Activated CD8-positive, alpha-beta T cell treated with anti-CD3 and anti-CD28 coated beads, Interleukin-2, amount 10 ng/mL, durations not matched to agents 7 days and 5 days (primary cell): ENCODE results near the gene PDE6A. TPM values are rescaled to one million over a fixed set of nuclear protein-coding genes. Genes with fewer than 3 reads are reported as not detected.

Experiments used
- ATAC-seq: fragments of 150-1000 bp; cut with Tn5 transposase; one replicate; pipeline ENCODE4 v1.10.0; 2021; ENCODE audit warnings: moderate library complexity
- CTCF ChIA-PET: fragments of 350-600 bp; sonication (Branson Sonifier 250); formaldehyde crosslinking; loops from one replicate; lab custom pipeline; 2021; ENCODE audit warnings: antibody characterized with exemption; lab: Charles Lee
- POLR2A ChIA-PET: fragments of 350-600 bp; sonication (Branson Sonifier 250); formaldehyde crosslinking; loops from one replicate; lab custom pipeline; 2021; ENCODE audit warnings: antibody characterized with exemption; lab: Charles Lee
- DNase-seq: peaks from one replicate; pipeline ENCODE4 v3.0.0-alpha.2; 2020
- H3K27ac Mint-ChIP-seq: one replicate; pipeline ENCODE4 v1.8.0; 2021; ENCODE audit warnings: mild to moderate bottlenecking, mixed read lengths
- H3K27me3 Mint-ChIP-seq: one replicate; pipeline ENCODE4 v1.8.0; 2021; ENCODE audit warnings: low read depth, mixed read lengths
- H3K36me3 Mint-ChIP-seq: one replicate; pipeline ENCODE4 v1.8.0; 2021; ENCODE audit warnings: low read depth, mixed read lengths
- H3K4me1 Mint-ChIP-seq: one replicate; pipeline ENCODE4 v1.8.0; 2021; ENCODE audit warnings: low read depth, mixed read lengths
- H3K4me3 Mint-ChIP-seq: one replicate; pipeline ENCODE4 v1.8.0; 2021; ENCODE audit warnings: mild to moderate bottlenecking, mixed read lengths
- H3K9me3 Mint-ChIP-seq: one replicate; pipeline ENCODE4 v1.8.0; 2022; ENCODE audit warnings: mixed read lengths; ENCODE audit not compliant: insufficient read depth
- total RNA-seq, 2 experiments: library from RNA; stranded (reverse); gene quantifications; one replicate each; pipeline ENCODE4 v1.2.3, GENCODE V29; 2021

Gene PDE6A
- total RNA-seq, 2 experiments from 2014 or later, result not detected

DNA sequence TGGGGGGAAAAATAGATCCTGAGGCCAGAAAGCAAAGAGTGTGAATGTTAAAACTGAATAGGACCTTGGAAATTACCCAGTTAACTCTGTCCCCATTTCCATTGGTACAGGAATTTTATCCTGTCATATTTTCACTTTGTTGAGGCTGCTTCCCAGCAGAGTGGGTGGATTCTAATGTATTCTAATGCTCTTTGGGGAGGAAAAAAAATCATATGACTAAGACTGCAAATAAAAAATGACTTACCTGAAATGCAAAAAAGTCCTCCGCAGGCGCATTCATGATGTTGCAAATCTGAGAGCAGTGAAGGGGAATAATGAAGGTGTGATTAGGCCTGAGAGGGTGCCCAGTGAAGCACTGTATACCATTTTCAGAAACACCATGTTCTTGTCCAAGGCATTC lies 41.2 kb downstream of the PDE6A start:
- H3K4me1 Mint-ChIP-seq, result peaks cover 15% of the 10 kb centered on the region
- no peaks in the 10 kb centered on the region for H3K9me3 Mint-ChIP-seq
- ChIA-PET POLR2A (no interaction called here), CTCF (no interaction called here)
- peaks cover 37% of the 10 kb centered on the region for H3K27me3 Mint-ChIP-seq
- H3K4me3 Mint-ChIP-seq, result no peak overlapping the region
- ATAC-seq, result no peak
- no peaks in the 10 kb centered on the region for H3K36me3 Mint-ChIP-seq
- no peak for DNase-seq
- H3K27ac Mint-ChIP-seq, result no peak overlapping the region

DNA sequence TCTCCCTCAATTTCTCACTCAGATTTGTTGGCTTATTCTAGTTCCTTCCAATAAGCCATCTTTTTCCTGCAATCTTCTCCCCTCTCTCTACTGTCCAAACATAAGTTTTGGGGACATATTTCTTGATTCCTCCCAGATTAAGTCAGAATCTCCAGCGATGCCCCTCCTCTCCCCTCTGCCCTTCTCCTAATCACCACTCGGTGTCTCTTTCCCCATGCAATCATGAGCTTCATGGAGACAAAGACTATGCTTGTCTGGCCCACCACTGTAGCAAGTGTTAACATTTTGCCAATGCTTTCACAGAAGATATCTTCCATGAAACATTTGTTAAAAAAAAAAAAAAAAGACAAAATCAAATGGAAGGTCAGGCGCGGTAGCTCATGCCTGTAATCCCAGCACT lies 42.4 kb downstream of the PDE6A start:
- Mint-ChIP-seq H3K9me3 (no peaks in the 10 kb centered on the region), H3K27me3 (peaks cover 36% of the 10 kb centered on the region), H3K36me3 (no peaks in the 10 kb centered on the region), H3K4me1 (peaks cover 15% of the 10 kb centered on the region), H3K4me3 (no peak overlapping the region), H3K27ac (no peak overlapping the region)
- ATAC-seq, result no peak
- DNase-seq, result no peak
- ChIA-PET CTCF (interaction anchor here (0.9 to 1.2 kb wide), 2 partner anchors 60 to 64 kb away, joined by 3 to 5 read pairs; no protein-coding TSS in a partner anchor), POLR2A (no interaction called here)

DNA sequence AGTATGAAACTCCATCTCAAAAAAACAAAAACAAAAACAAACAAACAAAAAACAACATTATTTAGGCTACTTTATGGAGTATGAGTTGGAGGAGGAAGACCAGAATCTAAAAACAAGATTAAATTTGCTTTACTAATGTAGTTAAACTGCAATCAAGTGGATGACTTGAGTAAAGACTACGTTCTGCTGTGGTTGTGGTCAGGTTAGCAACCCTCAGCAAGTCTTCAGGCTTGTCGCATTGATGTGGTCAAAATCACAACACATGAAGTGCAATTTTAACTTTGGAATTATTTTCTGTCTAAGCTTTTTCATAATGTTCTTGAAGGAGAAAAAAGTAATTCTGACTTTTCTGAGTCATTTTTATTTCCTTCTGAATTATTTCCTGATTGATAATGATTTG lies 43.1 kb downstream of the PDE6A start:
- Mint-ChIP-seq H3K27ac (no peak overlapping the region), H3K4me3 (no peak overlapping the region), H3K9me3 (no peaks in the 10 kb centered on the region), H3K36me3 (no peaks in the 10 kb centered on the region), H3K27me3 (peaks cover 34% of the 10 kb centered on the region), H3K4me1 (peaks cover 15% of the 10 kb centered on the region)
- ChIA-PET CTCF (interaction anchor here (1.2 kb wide), 1 partner anchor 61 kb away, joined by 5 read pairs; no protein-coding TSS in a partner anchor), POLR2A (no interaction called here)
- ATAC-seq (no peak), DNase-seq (peak; percentile 43)

DNA sequence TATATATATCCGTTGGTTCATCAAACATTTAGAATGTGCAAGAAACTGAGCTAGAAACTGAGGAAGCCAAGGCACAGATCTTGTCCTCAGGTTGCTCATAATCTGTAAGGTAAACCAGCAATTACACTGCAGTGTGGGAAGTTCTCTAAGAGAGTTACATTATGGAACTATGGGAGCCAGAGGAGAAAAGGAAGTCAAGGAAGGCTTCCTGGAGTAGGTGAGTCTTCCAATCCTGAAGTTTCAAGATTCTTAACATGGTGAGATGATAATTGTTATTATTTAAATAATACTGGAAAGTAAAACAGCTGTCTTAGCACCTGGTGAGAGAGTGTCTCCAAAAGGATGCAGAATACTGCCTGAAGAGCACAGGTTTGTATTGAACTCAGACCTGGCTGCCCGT lies 44.2 kb downstream of the PDE6A start:
- no peak overlapping the region for H3K4me3 Mint-ChIP-seq
- DNase-seq (no peak), ATAC-seq (no peak)
- no peak overlapping the region for H3K27ac Mint-ChIP-seq
- H3K27me3 Mint-ChIP-seq, result peaks cover 35% of the 10 kb centered on the region
- ChIA-PET CTCF (no interaction called here), POLR2A (no interaction called here)
- peaks cover 15% of the 10 kb centered on the region for H3K4me1 Mint-ChIP-seq
- H3K9me3 Mint-ChIP-seq, result no peaks in the 10 kb centered on the region
- H3K36me3 Mint-ChIP-seq, result no peaks in the 10 kb centered on the region

DNA sequence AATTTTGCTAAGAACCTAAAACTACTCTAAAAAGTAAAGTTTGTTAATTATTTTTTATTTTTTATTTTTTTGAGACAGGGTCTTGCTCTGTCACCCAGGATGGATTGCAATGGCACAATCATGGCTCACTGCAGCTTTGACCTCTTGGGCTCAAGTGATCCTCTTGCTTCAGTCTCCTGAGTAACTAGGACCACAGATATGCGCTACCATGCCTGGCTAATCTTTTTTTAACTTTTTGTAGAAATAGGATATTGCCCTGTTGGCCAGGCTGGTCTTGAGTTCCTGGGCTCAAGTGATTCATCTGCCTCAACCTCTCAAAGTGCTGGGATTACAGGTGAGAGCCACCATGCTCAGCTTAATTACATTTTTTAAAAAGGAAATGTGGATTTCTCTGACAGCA lies 45.8 kb downstream of the PDE6A start:
- Mint-ChIP-seq H3K27me3 (peaks cover 28% of the 10 kb centered on the region), H3K27ac (no peak overlapping the region), H3K4me3 (no peak overlapping the region), H3K4me1 (peaks cover 10% of the 10 kb centered on the region), H3K9me3 (no peaks in the 10 kb centered on the region), H3K36me3 (no peaks in the 10 kb centered on the region)
- ChIA-PET CTCF (no interaction called here), POLR2A (no interaction called here)
- DNase-seq (no peak), ATAC-seq (no peak)

DNA sequence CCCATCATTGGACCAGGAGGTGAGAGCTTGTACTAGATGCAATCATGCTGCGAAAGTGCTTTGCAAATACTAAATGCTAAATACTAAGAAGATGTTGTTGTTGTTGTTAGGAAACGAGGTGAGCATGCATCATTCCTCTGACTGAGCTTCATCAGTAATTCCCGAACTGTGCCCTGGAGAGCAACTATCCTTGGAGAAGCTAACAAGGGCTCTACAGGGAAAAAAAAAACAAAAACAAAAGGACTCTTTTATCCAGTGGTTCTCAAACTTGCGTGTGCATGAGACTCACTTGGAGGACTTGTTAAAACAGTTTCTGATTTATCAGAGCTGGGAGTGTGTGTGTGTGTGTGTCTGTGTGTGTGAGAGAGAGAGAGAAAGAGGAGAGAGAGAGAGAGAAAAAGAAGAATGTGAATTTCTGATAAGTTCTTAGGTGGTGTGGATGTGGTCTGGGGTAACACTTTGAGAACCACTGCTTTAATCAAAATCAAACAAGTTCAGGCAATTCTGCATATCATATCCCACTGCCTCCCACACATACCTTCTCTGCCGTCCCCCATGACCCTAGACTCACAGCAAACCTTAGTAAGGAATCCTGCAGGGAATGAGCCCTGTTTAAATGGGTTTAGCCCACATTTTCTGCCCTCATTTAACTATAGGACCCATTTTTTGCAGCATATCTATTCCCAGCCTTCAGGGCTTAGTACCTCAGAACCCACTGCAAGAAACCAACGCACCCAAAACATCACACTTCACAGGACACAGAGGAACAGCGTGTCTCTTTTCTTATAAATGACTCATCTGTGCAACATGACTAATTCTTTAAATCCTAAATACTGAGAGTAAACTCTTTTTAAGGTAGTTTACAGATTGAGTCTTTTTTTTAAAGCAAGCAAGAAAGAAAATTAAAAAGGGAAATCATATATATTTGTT lies 48.9 kb downstream of the PDE6A start:
- Mint-ChIP-seq H3K4me3 (no peak overlapping the region), H3K27ac (no peak overlapping the region), H3K36me3 (no peaks in the 10 kb centered on the region), H3K9me3 (no peaks in the 10 kb centered on the region), H3K27me3 (peaks cover 28% of the 10 kb centered on the region), H3K4me1 (no peaks in the 10 kb centered on the region)
- ChIA-PET POLR2A (no interaction called here), CTCF (interaction anchor here (1.3 kb wide), 1 partner anchor 43 kb away, joined by 3 read pairs; no protein-coding TSS in a partner anchor)
- DNase-seq, result no peak
- no peak for ATAC-seq

DNA sequence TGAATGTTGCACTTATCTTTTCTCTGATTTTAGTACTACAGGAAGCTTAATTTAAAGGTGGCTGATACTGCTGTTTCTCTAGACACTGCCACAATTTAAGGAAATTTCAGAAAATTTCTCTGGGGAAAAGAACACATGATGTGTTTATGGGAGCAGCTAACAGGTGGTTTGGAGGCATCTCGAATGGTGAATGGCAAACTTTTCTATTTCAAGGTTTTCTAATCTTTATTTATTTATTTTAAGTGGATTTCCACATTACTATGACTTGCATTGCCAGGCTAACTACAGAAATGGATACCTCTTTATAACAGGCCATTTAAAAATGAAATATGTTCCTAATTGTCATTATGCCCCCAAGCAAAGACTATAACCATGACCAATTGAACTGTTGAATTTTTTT lies 50.4 kb downstream of the PDE6A start:
- DNase-seq, result no peak
- H3K36me3 Mint-ChIP-seq, result no peaks in the 10 kb centered on the region
- H3K4me1 Mint-ChIP-seq, result no peaks in the 10 kb centered on the region
- no peak overlapping the region for H3K4me3 Mint-ChIP-seq
- no peaks in the 10 kb centered on the region for H3K9me3 Mint-ChIP-seq
- no peak for ATAC-seq
- ChIA-PET CTCF (interaction anchor here (0.6 to 1.8 kb wide), 5 partner anchors 32 to 1512 kb away, joined by 3 to 4 read pairs (median 3); partner anchors contain the start of gene SLC26A2), POLR2A (no interaction called here)
- peaks cover 21% of the 10 kb centered on the region for H3K27me3 Mint-ChIP-seq
- H3K27ac Mint-ChIP-seq, result no peak overlapping the region

DNA sequence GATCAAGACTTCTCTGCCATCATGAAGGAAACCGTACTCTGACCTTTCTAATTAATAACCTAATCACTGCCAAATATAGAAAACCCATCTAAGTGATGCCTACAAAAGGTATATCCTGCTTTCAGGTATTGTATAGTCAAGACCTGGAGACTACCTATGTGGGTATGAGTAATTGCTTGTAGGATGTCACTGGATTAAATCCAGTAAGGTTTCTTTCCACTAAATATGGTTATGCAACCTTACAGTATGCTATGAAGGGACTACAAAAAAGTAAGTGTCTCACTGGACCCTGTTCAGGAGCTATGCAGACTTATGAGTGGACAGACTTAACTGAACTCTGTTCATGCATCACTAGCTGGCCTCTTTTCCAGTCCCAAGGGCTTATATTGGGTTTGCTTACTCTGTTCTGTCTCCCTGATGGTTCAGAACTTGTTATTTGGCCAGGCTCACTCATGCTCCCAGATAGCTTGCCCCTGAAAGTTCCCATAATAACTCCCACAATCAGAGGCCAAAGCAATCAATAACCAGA lies 51.1 kb downstream of the PDE6A start:
- ATAC-seq, result no peak

DNA sequence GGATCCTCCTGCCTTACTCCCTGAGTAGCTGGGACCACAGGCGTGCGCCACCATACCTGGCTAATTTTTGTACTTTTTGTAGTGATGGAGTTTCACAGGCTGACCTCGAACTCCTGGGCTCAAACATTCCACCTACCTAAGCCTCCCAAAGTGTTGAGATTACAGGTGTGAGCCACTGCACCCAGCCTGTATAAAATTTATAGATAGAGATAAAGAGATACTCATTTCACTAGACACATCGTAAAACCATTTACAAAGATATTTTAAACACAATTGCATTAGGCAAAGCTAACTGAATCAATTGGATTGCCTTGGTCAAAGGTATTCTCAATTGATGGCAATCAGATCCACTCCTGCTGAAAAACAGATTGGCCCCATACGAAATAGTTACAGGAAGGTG lies 52.0 kb downstream of the PDE6A start:
- H3K27ac Mint-ChIP-seq, result no peak overlapping the region
- no peaks in the 10 kb centered on the region for H3K36me3 Mint-ChIP-seq
- H3K4me1 Mint-ChIP-seq, result no peaks in the 10 kb centered on the region
- CTCF ChIA-PET, result interaction anchor here (1.0 kb wide), 1 partner anchor 18 kb away, joined by 3 read pairs; no protein-coding TSS in a partner anchor
- POLR2A ChIA-PET, result no interaction called here
- H3K27me3 Mint-ChIP-seq, result peaks cover 15% of the 10 kb centered on the region
- no peak for ATAC-seq
- DNase-seq, result no peak
- H3K4me3 Mint-ChIP-seq, result no peak overlapping the region
- H3K9me3 Mint-ChIP-seq, result no peaks in the 10 kb centered on the region

More for the DNA sequence above, 51.1 kb downstream of the PDE6A start:
- H3K4me3 Mint-ChIP-seq, result no peak overlapping the region
- no peaks in the 10 kb centered on the region for H3K4me1 Mint-ChIP-seq
- H3K9me3 Mint-ChIP-seq, result no peaks in the 10 kb centered on the region
- H3K27me3 Mint-ChIP-seq, result peaks cover 19% of the 10 kb centered on the region
- CTCF ChIA-PET, result interaction anchor here (0.6 to 1.8 kb wide), 5 partner anchors 33 to 1513 kb away, joined by 3 to 4 read pairs (median 3); partner anchors contain the start of gene SLC26A2
- no peaks in the 10 kb centered on the region for H3K36me3 Mint-ChIP-seq
- POLR2A ChIA-PET, result no interaction called here
- no peak overlapping the region for H3K27ac Mint-ChIP-seq
- DNase-seq, result no peak

DNA sequence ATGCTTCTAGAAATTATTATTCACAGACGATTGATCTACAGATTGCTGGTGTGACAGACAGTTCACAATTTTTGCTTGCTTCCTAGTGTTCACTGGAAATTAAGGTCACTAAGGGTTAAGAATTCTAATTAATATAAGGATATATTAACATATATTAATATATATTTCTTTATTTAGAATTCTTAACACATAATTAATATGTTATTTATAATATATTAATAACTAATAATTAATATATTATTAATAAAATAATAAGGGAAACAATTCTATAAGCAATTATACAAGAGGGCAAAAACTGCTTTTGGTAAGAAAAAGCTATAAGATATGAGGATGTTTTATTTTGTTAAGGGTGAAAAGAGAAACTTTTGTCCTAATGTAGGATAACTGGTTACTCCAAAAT lies 56.3 kb downstream of the PDE6A start:
- peaks cover 6% of the 10 kb centered on the region for H3K27me3 Mint-ChIP-seq
- H3K27ac Mint-ChIP-seq, result no peak overlapping the region
- DNase-seq (no peak), ATAC-seq (no peak)
- H3K36me3 Mint-ChIP-seq, result no peaks in the 10 kb centered on the region
- H3K9me3 Mint-ChIP-seq, result no peaks in the 10 kb centered on the region
- no peak overlapping the region for H3K4me3 Mint-ChIP-seq
- ChIA-PET CTCF (no interaction called here), POLR2A (no interaction called here)
- no peaks in the 10 kb centered on the region for H3K4me1 Mint-ChIP-seq

DNA sequence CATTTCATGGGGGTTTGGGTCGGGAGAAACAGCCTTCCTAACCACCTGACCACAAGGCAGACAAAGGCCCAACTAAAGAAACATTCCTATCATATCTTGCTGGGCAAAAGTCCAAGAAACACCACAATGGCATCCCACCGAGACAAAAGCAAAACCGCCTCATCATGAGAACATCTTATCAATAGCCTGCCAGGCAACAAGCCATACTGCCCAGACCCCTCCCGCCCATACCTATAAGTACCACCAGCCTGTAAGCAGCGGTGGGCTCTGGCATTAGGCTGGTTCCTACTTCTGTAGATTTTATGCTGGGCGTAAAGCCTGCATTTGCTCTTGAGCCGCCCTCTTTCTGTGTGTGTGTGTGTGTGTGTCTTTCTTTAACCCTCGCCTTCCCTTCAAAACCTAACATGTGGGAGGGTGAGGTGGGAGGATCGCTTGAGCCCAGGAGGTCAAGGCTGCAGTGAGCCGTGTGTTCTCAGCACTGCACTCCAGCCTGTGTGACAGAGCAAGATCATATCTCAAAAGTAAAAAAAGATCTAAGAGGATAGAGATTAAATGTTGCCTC lies 56.9 kb downstream of the PDE6A start:
- Mint-ChIP-seq H3K4me1 (no peaks in the 10 kb centered on the region), H3K36me3 (no peaks in the 10 kb centered on the region), H3K27me3 (peaks cover 4% of the 10 kb centered on the region), H3K27ac (no peak overlapping the region), H3K4me3 (no peak overlapping the region), H3K9me3 (no peaks in the 10 kb centered on the region)
- DNase-seq (no peak), ATAC-seq (no peak)
- ChIA-PET CTCF (no interaction called here), POLR2A (no interaction called here)
